GM12878 (cell line): ENCODE data around the gene EIF2S2. TPM values are rescaled to one million over a fixed set of nuclear protein-coding genes. Genes with fewer than 3 reads are reported as not detected.

ENCODE experiments used
- ATAC-seq: fragments of 200-7000 bp; cut with Tn5 transposase; 3 replicates; pipeline ENCODE4 v1.9.1; 2020; ENCODE audit warnings: mild to moderate bottlenecking, moderate library complexity
- BruUV-seq: library from RNA; stranded (reverse); fragments of 400-500 nt; replicated peaks from 2 replicates; lab custom pipeline; 2021; lab: Mats Ljungman, UMichigan
- CTCF ChIA-PET: fragments of 300-600 bp; sonication (Branson Sonifier 250); formaldehyde crosslinking; extraction: SDS; loops from one replicate; lab custom pipeline; 2021; ENCODE audit warnings: inconsistent platforms; lab: Yijun Ruan, JAX
- POLR2A ChIA-PET: fragments of 350-600 bp; formaldehyde crosslinking; extraction: SDS; loops from one replicate; lab custom pipeline; 2021; ENCODE audit warnings: inconsistent platforms; lab: Charles Lee
- RAD21 ChIA-PET: fragments of 300-600 bp; sonication (Branson Sonifier 250); formaldehyde crosslinking; loops from one replicate; lab custom pipeline; 2023; ENCODE audit warnings: antibody characterized with exemption; ENCODE audit not compliant: unreplicated experiment; lab: Charles Lee
- SMC1A ChIA-PET: fragments of 300-600 bp; sonication (Branson Sonifier 250); formaldehyde crosslinking; loops from one replicate; lab custom pipeline; 2023; ENCODE audit not compliant: unreplicated experiment, uncharacterized antibody; lab: Charles Lee
- DNase-seq: peaks from one replicate; pipeline ENCODE4 v3.0.0-alpha.2; 2011; ENCODE audit warnings: low read depth, low spot score
- FAIRE-seq: peaks from 3 replicates; lab custom pipeline; 2011; peaks lifted over from hg19 to GRCh38; lab: Jason Lieb, UNC
- H2AFZ ChIP-seq: 2 replicates; pipeline ENCODE4 v1.6.0; 2011; ENCODE audit warnings: low read depth, low read length, control low read depth; ENCODE audit not compliant: control insufficient read depth
- H3K27ac ChIP-seq: 2 replicates; pipeline ENCODE4 v1.5.1; 2011; ENCODE audit warnings: control low read depth; ENCODE audit not compliant: control insufficient read depth, insufficient read depth
- H3K27me3 ChIP-seq, 2 experiments: replicated peaks in 1 of 2; 2 replicates each; pipeline versions ENCODE4 v1.6.0 to v1.6.1; 2011; ENCODE audit warnings: low read length in 1 of 2; ENCODE audit not compliant: control insufficient read depth in 2 of 2, insufficient read depth in 2 of 2
- H3K36me3 ChIP-seq, 2 experiments: 2 replicates each; pipeline ENCODE4 v1.5.1; 2011; ENCODE audit warnings: low read length in 1 of 2; ENCODE audit not compliant: control insufficient read depth in 2 of 2, insufficient read depth in 2 of 2
- H3K4me1 ChIP-seq: 2 replicates; pipeline ENCODE4 v1.6.1; 2011; ENCODE audit warnings: mild to moderate bottlenecking, low read length, moderate library complexity, mixed read lengths; ENCODE audit not compliant: control insufficient read depth, insufficient read depth
- H3K4me2 ChIP-seq: 2 replicates; pipeline ENCODE4 v1.6.0; 2011; ENCODE audit warnings: control low read depth; ENCODE audit not compliant: control insufficient read depth, insufficient read depth
- H3K4me3 ChIP-seq: fragments of 200-600 bp; sonication (generic); 2 replicates; pipeline ENCODE4 v1.5.1; 2016
- H3K79me2 ChIP-seq: 2 replicates; pipeline ENCODE4 v1.6.0; 2011; ENCODE audit warnings: low read length; ENCODE audit not compliant: control insufficient read depth, insufficient read depth
- H3K9ac ChIP-seq: 2 replicates; pipeline ENCODE4 v1.8.0; 2011; ENCODE audit warnings: low read length, control low read depth, mixed read lengths; ENCODE audit not compliant: control insufficient read depth, insufficient read depth
- H3K9me3 ChIP-seq: replicated peaks from 3 replicates; pipeline ENCODE4 v1.5.1; 2011; ENCODE audit warnings: mild to moderate bottlenecking, low read length; ENCODE audit not compliant: control insufficient read depth, insufficient read depth
- H4K20me1 ChIP-seq: 2 replicates; pipeline ENCODE4 v1.6.0; 2011; ENCODE audit not compliant: control insufficient read depth, insufficient read depth
- CREM ChIP-seq: IDR thresholded peaks from 2 replicates; pipeline ENCODE4 v1.6.1; 2014; ENCODE audit warnings: antibody characterized with exemption, low read depth
- CTCF ChIP-seq, 3 experiments: IDR thresholded peaks in 2 of 3; conservative IDR thresholded peaks in 1 of 3; 2 replicates each; pipeline ENCODE4 v1.5.1; 2011; ENCODE audit warnings: low read depth in 3 of 3, low read length in 3 of 3, mild to moderate bottlenecking in 3 of 3, control low read depth in 2 of 3, moderate library complexity in 2 of 3, inconsistent platforms in 1 of 3, mixed read lengths in 1 of 3; ENCODE audit not compliant: control insufficient read depth in 2 of 3, insufficient read depth in 1 of 3; ENCODE audit errors: extremely low read depth in 1 of 3
- EGR1 ChIP-seq, 2 experiments: IDR thresholded peaks; 1 replicate in 1 of 2; 2 replicates in 1 of 2; pipeline ENCODE4 v1.6.1; 2011 to 2012; ENCODE audit warnings: low read depth in 2 of 2, low read length in 2 of 2, borderline replicate concordance in 1 of 2, mild to moderate bottlenecking in 1 of 2, moderate library complexity in 1 of 2
- FOXK2 ChIP-seq: fragments of 450-650 bp; IDR thresholded peaks from 2 replicates; pipeline ENCODE4 v1.6.1; 2017; ENCODE audit warnings: mild to moderate bottlenecking, moderate library complexity
- NRF1 ChIP-seq: conservative IDR thresholded peaks from 2 replicates; pipeline ENCODE4 v1.6.1; 2011; ENCODE audit warnings: mild to moderate bottlenecking, low read depth, low read length, improper control_type of control experiment
- SREBF2 ChIP-seq: IDR thresholded peaks from 2 replicates; pipeline ENCODE4 v1.6.1; 2012; ENCODE audit warnings: mild to moderate bottlenecking, low read length
- TCF7 ChIP-seq: IDR thresholded peaks from 2 replicates; pipeline ENCODE4 v1.6.1; 2014; ENCODE audit warnings: antibody characterized with exemption, borderline replicate concordance
- WGBS: methylation state at CpG from one replicate; pipeline ENCODE4 v1.1.6; 2016; ENCODE audit warnings: low lambda C conversion rate; ENCODE audit not compliant: insufficient replicate concordance, insufficient coverage; ENCODE audit errors: missing lambda C conversion rate; 5-methylcytosine and 5-hydroxymethylcytosine counted together
- in situ Hi-C: fragments of 300-500 bp; cut with MboI; formaldehyde crosslinking; loops from 9 replicates; pipeline ENCODE4 v1.14.3; 2018; ENCODE audit warnings: mixed read lengths
- intact Hi-C: fragments of 100-400 bp; cut with micrococcal nuclease; formaldehyde crosslinking; loops from one replicate; pipeline ENCODE4 v1.14.2; 2022; ENCODE audit not compliant: unreplicated experiment
- polyA plus RNA-seq, 11 experiments: library from polyadenylated mRNA; depleted of rRNA in 4 of 11; unstranded in 6 of 11; stranded (reverse) in 5 of 11; fragments of >200 nt; fragmentation: Nextera tagmentation in 4 of 11; fragmentation: Illumina TruSeq in 1 of 11; extraction: Ambion mirVana in 4 of 11; extraction: Trizol in 1 of 11; gene quantifications; 1 replicate in 1 of 11; 2 replicates in 10 of 11; pipeline versions ENCODE4 v1.2.1 to v1.2.3, GENCODE V29; 2011 to 2016; ENCODE audit warnings: inconsistent platforms in 2 of 11, missing spikeins in 2 of 11, low read depth in 1 of 11
- total RNA-seq, 4 experiments: library from RNA; depleted of rRNA in 3 of 4; stranded (reverse); fragments of >200 nt in 3 of 4; fragmentation: Illumina TruSeq in 1 of 4; extraction: Trizol in 1 of 4; gene quantifications; 2 replicates each; pipeline versions ENCODE4 v1.2.1 to v1.2.3, GENCODE V29; 2013 to 2021
- TF ChIP-seq, protein P1 (sequence below): fragments of 450-650 bp; IDR thresholded peaks from 2 replicates; pipeline ENCODE4 v1.6.1; 2016; ENCODE audit warnings: mild to moderate bottlenecking

Gene EIF2S2
- total and polyA plus RNA-seq, 10 of the 15 experiments (the other 5 are each of a cell fraction or from before 2014, with no cell fraction given) = 60.2 to 153 (median 84.3) TPM

DNA sequence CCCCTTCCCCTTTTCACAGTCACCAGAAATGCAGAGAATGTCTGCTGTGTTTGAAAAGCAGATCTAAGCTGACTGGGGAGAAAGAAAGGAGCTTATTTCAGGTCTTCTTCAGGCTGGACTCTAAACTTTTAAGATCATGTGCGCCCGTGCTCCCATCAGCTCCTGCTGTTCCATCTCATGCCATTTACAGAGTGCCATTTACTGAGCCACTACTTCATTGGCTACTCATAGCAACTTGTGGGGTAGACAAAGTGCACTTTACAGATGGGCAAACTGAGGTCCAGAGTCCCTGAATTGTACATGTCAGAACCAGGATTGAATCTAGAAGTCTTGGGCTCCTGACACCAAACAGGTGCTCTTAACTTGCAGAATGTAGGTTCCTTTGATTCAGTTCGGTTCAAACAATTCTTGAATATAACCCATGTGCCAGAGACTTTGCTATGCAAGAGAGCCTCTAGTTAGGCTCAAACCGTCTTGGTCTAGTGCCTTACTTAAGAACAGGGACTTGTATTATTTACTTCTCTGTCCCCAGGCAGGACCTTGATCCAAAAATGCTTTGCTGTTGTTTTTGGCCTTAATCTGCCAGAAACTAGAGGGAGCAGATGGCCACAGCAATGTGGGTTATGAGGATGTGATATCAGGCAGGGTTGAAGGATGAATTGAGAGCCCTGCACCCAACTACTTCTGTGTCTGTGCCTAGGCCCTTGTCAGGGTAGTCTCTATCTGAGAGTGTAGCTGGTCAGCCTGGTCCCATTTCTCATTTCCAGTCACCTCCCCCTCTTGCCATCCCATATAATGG is 61.9 kb downstream of the EIF2S2 start (continued):
- TF ChIP-seq CTCF (IDR thresholded peaks at IDR 0.05 in 2 of 3, conservative IDR thresholded peaks at IDR 0.05 in 1 of 3; ENCODE audit: control insufficient read depth in 2 of 3, extremely low read depth in 1 of 3, insufficient read depth in 1 of 3, low read depth in 3 of 3, low read length in 3 of 3) (no peak), NRF1 (no peak)
- TF ChIP-seq, all 136 proteins: peak for 0

DNA sequence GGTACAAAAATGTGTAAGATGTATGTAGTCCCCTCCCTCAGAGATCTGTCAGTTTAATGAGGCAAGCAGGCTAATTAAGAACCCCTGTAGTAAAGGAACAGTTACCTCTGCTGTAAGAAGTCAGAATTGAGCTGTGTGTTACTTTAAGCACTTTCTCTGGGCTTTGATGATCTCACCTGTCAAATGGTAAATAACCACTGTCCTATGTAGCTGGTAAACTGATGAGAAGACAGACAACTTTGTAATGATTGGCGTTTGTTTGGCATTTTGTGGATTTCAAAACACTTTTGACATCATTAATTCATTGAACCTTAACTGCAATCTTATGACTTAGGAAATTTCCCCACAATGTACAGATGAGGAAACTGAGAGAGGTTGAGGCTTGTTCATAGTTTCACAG is 62.7 kb downstream of the EIF2S2 start:
- intact Hi-C loops (no loop called here), in situ Hi-C loops (no loop called here)
- BruUV-seq = no TSS peak
- Histone ChIP-seq H3K36me3 (peaks cover 2 to 3% of the 10 kb centered on the region in 2 experiments; a peak in 3 of 4 replicates), H3K27me3 (no peaks in the 10 kb centered on the region), H3K4me3 (no peak overlapping the region), H3K4me2 (no peak overlapping the region), H3K79me2 (peaks cover 49% of the 10 kb centered on the region), H2AFZ (no peak overlapping the region), H3K9ac (no peak overlapping the region), H3K9me3 (no peaks in the 10 kb centered on the region), H3K27ac (no peak overlapping the region), H3K4me1 (no peaks in the 10 kb centered on the region), H4K20me1 (peaks cover 7% of the 10 kb centered on the region)
- TF ChIP-seq, protein P1, sequence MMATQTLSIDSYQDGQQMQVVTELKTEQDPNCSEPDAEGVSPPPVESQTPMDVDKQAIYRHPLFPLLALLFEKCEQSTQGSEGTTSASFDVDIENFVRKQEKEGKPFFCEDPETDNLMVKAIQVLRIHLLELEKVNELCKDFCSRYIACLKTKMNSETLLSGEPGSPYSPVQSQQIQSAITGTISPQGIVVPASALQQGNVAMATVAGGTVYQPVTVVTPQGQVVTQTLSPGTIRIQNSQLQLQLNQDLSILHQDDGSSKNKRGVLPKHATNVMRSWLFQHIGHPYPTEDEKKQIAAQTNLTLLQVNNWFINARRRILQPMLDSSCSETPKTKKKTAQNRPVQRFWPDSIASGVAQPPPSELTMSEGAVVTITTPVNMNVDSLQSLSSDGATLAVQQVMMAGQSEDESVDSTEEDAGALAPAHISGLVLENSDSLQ = no peak
- TF ChIP-seq TCF7 (no peak), EGR1 (IDR thresholded peaks at IDR 0.05; ENCODE audit: borderline replicate concordance in 1 of 2, low read depth in 2 of 2, low read length in 2 of 2) (no peak), FOXK2 (no peak), CREM (no peak), SREBF2 (no peak)
- ATAC-seq (no peak), FAIRE-seq (no peak), DNase-seq (no peak)
- ChIA-PET CTCF (interaction anchor here (0.7 kb wide), 1 partner anchor 27 kb away, joined by 3 read pairs; no protein-coding TSS in a partner anchor), SMC1A (interaction anchor here (1.0 kb wide), 1 partner anchor 59 kb away, joined by 3 read pairs; no protein-coding TSS in a partner anchor), RAD21 (no interaction called here), POLR2A (no interaction called here)
- WGBS = 46% methylated on average over 1 of the region's 1 CpG
